HL-60 (cell line): Measurements from ENCODE around the gene CEP95.

Experiments
- CTCF ChIP-seq: IDR thresholded peaks from one replicate; pipeline ENCODE4 v1.5.1; 2011; ENCODE audit warnings: low read length, control low read depth, inconsistent platforms; ENCODE audit not compliant: insufficient read depth
- POLR2AphosphoS5 ChIP-seq: IDR thresholded peaks from 2 replicates; pipeline ENCODE4 v1.6.1; 2012; ENCODE audit warnings: low read depth

- no peak for TF ChIP-seq CTCF
- TF ChIP-seq POLR2AphosphoS5, result no peak
These were observed 36.2 kb upstream of the CEP95 start for GRCh38 chr17:64470625-64471024.
